ENCODE measurements around the gene CDK4.

Gene CDK4

GRCh38 chr12:57783861-57784260 lies 31.8 kb upstream of the CDK4 start:
- no peak overlapping the region for H3K4me3 ChIP-seq (ENCODE audit: low read depth, low read length)
- in situ Hi-C loops (cut with HindIII; ENCODE audit: low sequenced_read_pairs), result no loop called here
- no peak for DNase-seq (ENCODE audit: low read depth)
- TF ChIP-seq CTCF (IDR thresholded peaks at IDR 0.05; ENCODE audit: low read depth, low read length, missing control alignments), result no peak

GRCh38 chr12:57783466-57783801 lies 31.3 kb upstream of the CDK4 start:
- H3K4me3 ChIP-seq (ENCODE audit: low read depth, low read length), result peak overlapping the region; percentile 67
- TF ChIP-seq CTCF (IDR thresholded peaks at IDR 0.05; ENCODE audit: low read depth, low read length, missing control alignments), result no peak
- in situ Hi-C loops (cut with HindIII; ENCODE audit: low sequenced_read_pairs), result no loop called here
- no peak for DNase-seq (ENCODE audit: low read depth)

GRCh38 chr12:57782608-57783465 lies 30.7 kb upstream of the CDK4 start, which contains the start of gene TSFM:
Gene TSFM (plus strand): TSS chr12:57782787. CDS start chr12:57782802, 15 bp downstream.
- peak; percentile 88 for TF ChIP-seq CTCF (IDR thresholded peaks at IDR 0.05; ENCODE audit: low read depth, low read length, missing control alignments)
- in situ Hi-C loops (cut with HindIII; ENCODE audit: low sequenced_read_pairs), result no loop called here
- peak within 1 kb of the TSS; percentile 67 for H3K4me3 ChIP-seq (ENCODE audit: low read depth, low read length)
- peak; percentile 88 for DNase-seq (ENCODE audit: low read depth)

GRCh38 chr12:57782243-57782607 lies 30.1 kb upstream of the CDK4 start:
- no peak for DNase-seq (ENCODE audit: low read depth)
- in situ Hi-C loops (cut with HindIII; ENCODE audit: low sequenced_read_pairs), result no loop called here
- H3K4me3 ChIP-seq (ENCODE audit: low read depth, low read length), result peak overlapping the region; percentile 67
- TF ChIP-seq CTCF (IDR thresholded peaks at IDR 0.05; ENCODE audit: low read depth, low read length, missing control alignments), result no peak

GRCh38 chr12:57781801-57782200 lies 29.7 kb upstream of the CDK4 start:
- no peak for TF ChIP-seq CTCF (IDR thresholded peaks at IDR 0.05; ENCODE audit: low read depth, low read length, missing control alignments)
- H3K4me3 ChIP-seq (ENCODE audit: low read depth, low read length), result no peak overlapping the region
- in situ Hi-C loops (cut with HindIII; ENCODE audit: low sequenced_read_pairs), result no loop called here
- DNase-seq (ENCODE audit: low read depth), result no peak

- in situ Hi-C loops (cut with HindIII; ENCODE audit: low sequenced_read_pairs), result no loop called here
- DNase-seq (ENCODE audit: low read depth), result no peak
- H3K4me3 ChIP-seq (ENCODE audit: low read depth, low read length), result no peak overlapping the region
- no peak for TF ChIP-seq CTCF (IDR thresholded peaks at IDR 0.05; ENCODE audit: low read depth, low read length, missing control alignments)
Measured at GRCh38 chr12:57781244-57781643, 29.1 kb upstream of the CDK4 start.

Data from astrocyte of the cerebellum (primary cell).